Fibroblast of lung (primary cell): Measurements from ENCODE around the gene WDR43.

Experiments
- EZH2 ChIP-seq: IDR thresholded peaks from 2 replicates; pipeline ENCODE4 v1.5.1; 2012; ENCODE audit warnings: low read length, control low read depth, mild to moderate bottlenecking; ENCODE audit errors: missing control alignments
- TF ChIP-seq, protein P1 (sequence below), 2 donors: IDR thresholded peaks in 1 of 2; conservative IDR thresholded peaks in 1 of 2; 1 replicate in 1 of 2; 2 replicates in 1 of 2; pipeline ENCODE4 v1.5.1; 2011 to 2012; ENCODE audit warnings: low read length in 2 of 2, control low read depth in 1 of 2, inconsistent platforms in 1 of 2, low read depth in 1 of 2, mild to moderate bottlenecking in 1 of 2

DNA sequence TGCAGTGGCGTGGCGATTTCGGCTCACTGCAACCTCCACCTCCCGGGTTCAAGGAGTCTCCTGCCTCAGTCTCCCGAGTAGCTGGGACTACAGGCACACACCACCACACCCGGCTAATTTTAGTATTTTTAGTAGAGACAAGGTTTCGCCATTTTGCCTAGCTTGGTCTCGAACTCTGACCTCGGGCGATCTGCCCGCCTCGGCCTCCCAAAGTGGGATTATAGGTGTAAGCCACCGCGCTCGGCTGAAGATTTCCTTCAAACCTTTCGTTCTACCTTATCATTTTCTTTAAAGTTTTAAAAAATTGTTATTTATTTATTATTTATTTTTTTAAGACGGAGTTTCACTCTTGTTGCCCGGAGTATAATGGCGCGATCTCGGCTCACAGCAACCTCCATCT is 979 bp upstream of the WDR43 start:
- TF ChIP-seq EZH2 = no peak
- TF ChIP-seq, protein P1, sequence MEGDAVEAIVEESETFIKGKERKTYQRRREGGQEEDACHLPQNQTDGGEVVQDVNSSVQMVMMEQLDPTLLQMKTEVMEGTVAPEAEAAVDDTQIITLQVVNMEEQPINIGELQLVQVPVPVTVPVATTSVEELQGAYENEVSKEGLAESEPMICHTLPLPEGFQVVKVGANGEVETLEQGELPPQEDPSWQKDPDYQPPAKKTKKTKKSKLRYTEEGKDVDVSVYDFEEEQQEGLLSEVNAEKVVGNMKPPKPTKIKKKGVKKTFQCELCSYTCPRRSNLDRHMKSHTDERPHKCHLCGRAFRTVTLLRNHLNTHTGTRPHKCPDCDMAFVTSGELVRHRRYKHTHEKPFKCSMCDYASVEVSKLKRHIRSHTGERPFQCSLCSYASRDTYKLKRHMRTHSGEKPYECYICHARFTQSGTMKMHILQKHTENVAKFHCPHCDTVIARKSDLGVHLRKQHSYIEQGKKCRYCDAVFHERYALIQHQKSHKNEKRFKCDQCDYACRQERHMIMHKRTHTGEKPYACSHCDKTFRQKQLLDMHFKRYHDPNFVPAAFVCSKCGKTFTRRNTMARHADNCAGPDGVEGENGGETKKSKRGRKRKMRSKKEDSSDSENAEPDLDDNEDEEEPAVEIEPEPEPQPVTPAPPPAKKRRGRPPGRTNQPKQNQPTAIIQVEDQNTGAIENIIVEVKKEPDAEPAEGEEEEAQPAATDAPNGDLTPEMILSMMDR (conservative IDR thresholded peaks at IDR 0.05 in 1 of 2, IDR thresholded peaks at IDR 0.05 in 1 of 2; ENCODE audit: low read depth in 1 of 2, low read length in 2 of 2) = no peak
